Activated T-cell treated with anti-CD3 and anti-CD28 coated beads, Interleukin-2, amount 50 U/mL, for 48 hours (primary cell): ENCODE data around the gene ELP4.
"Not testable (repeated sequence)": the region's sequence is repeated elsewhere in the genome, so short reads cannot be mapped to it uniquely, and the experiment has no call there.

Source experiments
- DNase-seq, 2 experiments: peaks; one replicate each; pipeline ENCODE4 v3.0.0-alpha.2; 2020

The ELP4 gene

DNA sequence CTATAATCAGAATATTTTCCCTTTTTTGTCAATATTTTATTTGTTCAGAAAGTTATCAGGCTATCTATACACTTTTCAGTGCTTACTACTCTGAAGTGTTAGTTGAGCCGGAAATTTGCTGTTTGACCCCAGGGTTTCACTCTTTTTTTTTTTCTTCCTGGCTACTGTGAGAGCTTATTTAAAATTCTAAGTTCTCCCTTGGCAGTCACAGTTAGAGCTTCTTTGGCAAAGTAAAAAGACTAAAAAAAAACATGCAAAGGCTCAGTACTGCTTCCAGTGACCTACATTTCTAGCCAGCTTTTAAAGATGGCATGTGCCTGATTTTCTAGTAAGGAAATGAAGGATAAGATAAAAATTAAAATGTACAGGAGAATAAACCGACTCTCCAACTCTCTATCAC is 48.4 kb downstream of the ELP4 start:
- no peak for DNase-seq

DNA sequence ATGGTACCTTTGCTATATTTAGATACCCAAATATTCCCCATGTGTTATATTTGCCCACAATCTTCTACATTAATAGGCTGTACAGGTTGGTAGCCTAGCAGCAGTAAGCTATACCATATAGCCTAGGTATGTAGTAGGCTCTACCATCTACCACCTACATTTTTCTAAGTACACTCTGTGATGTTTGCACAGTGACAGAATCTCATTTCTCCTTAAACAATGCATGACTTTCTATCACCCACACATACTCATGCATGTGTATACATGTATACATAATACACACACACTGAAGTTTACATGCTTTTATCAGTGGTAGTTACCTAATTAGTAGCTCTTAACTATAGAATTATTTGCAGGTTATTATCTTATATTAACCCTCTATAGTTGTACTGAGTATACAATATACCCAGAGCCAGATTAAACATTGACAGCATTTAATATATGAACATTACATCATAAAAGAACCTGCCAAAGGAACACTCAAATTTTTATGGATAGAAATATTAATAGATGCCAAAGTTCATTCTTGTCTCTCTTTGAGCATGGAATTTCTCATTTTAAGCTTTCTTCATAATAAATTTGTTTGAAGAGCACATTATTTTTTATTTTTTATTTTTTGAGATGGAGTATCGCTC is 51.4 kb downstream of the ELP4 start:
- no peak for DNase-seq

DNA sequence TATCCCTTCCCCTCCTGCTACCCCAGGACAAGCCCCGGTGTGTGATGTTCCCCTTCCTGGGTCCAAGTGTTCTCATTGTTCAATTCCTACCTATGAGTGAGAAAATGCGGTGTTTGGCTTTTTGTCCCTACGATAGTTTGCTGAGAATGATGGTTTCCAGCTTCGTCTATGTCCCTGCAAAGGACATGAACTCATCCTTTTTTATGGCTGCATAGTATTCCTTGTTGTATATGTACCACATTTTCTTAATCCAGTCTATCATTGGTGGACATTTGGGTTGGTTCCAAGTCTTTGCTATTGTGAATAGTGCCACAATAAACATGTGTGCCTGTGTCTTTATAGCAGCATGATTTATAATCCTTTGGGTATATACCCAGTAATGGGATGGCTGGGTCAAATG is 55.0 kb downstream of the ELP4 start:
- not testable (repeated sequence) for DNase-seq

DNA sequence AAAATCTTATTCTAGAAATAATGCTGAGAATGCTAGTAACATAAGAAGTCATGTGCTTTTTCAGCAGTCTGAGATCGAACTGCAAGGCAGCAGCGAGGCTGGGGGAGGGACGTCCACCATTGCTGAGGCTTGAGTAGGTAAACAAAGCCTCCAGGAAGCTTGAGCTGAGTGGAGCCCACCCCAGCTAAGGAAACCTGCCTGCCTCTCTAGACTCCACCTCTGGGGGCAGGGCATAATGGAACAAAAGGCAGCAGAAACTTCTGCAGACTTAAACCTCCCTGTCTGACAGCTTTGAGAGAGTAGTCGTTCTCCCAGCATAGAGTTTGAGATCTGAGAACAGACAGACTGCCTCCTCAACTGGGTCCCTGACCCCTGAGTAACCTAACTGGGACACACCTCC is 64.6 kb downstream of the ELP4 start:
- DNase-seq, result not testable (repeated sequence)

DNA sequence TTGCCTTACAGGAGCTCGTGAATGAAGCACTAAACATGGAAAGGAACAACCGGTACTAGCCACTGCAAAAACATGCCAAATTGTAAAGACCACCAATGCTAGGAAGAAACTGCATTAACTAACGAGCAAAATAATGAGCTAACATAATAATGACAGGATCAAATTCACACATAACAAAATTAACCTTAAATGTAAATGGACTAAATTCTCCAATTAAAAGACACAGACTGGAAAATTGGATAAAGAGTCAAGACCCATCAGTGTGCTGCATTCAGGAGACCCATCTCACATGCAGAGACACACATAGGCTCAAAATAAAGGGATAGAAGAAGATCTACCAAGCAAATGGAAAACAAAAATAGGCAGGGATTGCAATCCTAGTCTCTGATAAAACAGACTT is 66.2 kb downstream of the ELP4 start:
- not testable (repeated sequence) for DNase-seq

DNA sequence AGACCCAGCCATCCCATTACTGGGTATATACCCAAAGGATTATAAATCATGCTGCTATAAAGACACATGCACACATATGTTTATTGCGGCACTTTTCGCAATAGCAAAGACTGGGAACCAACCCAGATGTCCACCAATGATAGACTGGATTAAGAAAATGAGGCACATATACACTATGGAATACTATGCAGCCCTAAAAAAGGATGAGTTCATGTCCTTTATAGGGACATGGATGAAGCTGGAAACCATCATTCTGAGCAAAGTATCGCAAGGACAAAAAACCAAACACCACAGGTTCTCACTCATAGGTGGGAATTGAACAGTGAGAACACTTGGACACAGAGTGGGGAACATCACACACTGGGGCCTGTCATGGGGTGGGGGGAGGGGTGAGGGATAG is 69.8 kb downstream of the ELP4 start:
- not testable (repeated sequence) for DNase-seq

DNA sequence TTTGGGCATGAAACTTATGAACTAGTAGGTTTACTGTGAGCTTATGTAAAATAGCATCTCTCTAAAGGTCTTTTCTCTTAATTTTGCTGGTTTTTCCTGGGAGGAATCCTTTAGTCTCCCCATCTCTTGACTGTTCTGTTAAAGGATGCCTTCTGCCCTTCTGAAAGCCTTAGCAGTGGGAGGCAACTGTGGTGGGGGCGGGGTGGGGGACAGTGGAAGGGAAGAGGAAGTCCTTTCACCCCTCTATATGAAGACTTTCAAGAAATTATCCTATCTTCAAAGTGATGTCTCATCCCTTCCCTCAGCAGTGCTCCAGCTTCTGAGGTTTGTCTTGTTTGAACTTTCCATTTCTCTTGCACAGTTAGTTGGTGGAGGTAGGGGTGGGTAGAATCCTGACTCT is 73.1 kb downstream of the ELP4 start:
- DNase-seq, result no peak

DNA sequence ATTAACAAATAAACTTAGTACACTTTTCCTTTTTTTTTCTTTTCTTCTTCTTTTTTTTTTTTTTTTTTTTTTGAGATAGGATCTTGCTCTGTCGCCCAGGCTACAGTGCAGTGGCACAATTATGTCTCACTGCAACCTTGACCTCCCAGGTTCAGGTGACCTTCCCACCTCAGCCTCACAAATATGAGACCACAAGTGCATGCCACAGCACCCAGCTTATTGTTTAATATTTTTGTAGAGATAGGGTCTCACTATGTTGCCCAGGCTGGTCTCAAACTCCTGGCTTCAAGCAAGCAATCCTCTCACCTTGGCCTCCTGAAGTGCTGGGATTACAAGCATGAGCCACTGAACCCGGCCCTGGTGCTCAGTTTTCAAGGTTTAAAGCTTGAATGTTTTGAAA is 88.9 kb downstream of the ELP4 start:
- no peak for DNase-seq

DNA sequence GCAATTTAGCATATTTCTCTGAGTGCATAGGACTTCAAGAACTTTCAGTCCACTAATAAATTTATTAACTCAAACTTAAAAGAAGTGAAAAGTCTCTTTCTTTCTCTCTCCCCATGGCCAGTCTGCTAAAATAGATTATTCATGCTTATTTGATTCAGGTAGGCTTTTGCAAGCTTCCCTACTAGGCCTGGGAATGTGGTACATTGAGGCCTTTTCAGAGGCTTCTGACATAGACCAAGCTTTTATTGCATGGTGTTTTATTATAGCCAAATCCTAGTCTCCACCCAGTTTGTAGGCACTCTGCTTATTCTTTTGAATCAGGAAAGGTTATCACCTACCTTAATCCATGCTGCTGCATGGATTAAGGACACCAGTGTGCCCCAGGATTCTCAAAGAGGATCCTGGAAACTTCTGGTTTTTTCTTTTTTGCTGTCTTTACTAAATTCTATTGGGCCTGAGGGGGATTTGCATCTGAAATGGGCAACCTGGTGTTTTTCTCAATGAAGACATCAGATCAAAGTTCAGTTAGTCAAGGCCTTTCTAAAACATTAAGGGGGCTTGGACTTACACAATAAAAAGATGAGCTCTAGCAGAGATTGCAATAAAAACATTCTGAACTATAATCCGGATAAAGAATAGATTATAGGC is 92.2 kb downstream of the ELP4 start:
- DNase-seq, result no peak

DNA sequence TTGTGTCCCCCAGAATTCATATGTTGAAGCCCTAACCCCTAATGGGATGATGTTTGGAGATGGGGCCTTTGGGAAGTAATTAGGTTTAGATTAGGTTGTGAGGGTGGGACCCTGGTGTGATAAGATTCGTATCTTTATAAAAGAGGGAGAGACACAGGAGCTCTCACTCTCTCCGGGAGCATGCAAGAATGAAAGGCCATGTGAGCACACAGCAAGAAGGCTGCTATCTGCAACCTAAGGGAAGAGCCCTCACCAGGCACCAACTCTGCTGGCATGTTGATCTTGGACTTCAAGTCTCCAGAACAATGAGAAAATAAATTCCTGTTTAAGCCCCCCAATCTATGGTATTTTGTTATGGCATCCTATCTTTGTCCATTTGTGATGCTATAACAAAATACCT is 97.3 kb downstream of the ELP4 start:
- no peak for DNase-seq

DNA sequence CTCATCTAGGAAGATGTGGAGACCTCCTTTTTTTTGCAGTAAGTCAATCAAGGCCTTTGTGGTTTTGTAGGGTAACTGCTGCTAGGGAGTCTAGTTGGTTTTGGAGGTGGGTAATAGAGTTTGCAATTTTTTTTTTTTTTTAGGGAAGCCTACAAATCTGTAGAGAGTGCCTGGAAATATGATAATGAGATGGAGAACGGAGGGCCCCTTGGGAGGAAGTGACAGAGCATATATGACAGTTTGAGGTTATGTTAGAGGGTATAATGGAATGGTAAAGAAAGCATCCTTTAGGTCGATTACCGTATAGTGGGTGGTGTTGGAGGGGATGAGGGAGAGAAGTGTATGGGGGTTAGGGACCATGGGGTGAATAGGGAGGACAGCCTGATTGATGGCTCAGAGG is 98.3 kb downstream of the ELP4 start:
- no peak for DNase-seq

DNA sequence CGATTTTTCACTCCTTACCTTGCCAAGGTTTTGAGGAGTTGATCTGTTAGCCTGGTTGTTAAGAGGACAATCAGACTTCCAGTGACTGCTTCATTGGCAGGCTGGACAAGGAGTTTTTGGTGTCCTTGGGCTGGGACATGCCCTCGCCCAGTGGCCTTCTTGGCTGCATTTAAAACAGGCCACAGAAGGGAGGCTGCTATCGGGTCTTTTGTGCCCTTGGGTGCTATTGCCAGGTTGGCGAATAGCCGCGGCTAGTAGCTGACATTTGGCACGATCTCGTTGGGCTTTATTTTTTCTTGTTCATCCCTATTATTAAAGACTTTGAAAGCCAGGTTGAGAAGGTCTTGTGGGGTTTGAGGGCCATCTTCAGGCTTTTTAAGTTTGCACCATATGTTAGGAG is 99.4 kb downstream of the ELP4 start:
- no peak for DNase-seq

DNA sequence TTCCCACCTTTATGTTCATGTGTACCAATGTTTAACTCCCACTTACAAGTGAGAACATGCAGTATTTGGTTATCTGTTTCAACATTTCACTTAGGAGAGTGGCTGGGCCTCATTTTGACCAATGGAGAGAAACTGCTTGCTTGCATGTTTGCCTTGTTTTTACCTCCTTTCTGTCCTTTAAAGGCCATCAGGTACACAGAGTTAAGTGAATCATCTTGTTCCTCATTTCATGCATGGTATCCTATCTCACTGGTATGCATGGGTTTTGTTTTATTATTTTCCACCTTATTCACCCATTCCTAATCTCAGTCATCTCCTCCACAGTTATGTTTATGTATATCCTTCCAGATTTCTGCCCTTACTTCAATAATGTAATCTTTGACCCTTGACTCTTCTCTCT is 101.0 kb downstream of the ELP4 start:
- DNase-seq, result no peak

DNA sequence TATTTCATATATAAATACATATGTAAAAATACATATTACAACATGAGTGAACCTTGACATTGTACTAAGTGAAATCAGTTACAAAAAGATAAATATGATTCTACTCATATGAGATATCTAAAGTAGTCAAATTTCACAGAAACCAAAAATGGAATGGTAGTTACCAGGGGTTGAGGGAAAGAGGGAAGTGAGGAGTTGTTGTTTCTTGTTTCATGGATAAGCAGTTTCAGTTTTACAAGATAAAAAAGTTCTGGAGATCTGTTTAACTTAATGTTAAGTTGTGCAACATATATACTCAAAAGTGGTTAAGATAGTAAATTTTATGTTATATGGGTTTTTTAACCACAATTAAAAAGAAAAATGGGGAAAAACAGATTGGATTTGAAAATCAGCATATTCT is 107.7 kb downstream of the ELP4 start:
- DNase-seq, result no peak

DNA sequence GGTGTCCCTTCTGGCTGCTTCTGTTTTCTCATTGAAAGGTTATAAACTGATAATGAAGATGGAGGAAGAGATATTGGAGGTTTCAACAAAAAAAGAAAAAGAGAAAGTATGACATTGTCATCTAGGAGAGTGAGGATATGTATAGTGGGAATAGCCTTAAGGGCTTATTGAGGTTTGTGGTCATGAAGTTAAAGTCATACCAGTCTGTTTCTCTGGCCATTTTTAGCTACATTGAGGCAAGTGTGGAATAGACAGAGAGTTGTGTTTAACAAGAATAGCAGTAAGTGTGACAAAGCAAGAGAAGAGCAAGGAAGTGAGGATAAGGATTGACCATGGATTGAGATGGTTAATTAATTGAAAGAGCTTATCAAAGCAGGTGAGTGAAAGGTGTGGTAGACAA is 110.4 kb downstream of the ELP4 start:
- DNase-seq, result no peak

DNA sequence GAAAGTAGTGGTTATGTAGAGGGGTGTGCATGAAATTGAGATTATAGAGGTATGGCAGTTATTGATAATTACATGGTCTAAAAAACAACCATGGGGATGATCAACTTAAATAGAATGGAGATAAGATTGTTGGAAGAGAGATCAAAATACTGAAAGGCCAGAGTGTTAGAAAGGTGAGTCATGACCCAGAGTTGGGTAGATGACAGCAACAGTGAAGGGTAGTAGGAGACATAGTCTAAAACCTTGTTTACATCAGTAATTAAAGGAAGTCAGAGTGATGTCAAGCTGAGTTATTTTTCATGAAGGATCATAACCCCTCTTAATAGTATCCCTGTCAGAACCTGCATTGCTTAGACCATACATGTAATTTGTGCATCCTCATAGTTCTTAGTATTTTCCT is 110.9 kb downstream of the ELP4 start:
- no peak for DNase-seq

DNA sequence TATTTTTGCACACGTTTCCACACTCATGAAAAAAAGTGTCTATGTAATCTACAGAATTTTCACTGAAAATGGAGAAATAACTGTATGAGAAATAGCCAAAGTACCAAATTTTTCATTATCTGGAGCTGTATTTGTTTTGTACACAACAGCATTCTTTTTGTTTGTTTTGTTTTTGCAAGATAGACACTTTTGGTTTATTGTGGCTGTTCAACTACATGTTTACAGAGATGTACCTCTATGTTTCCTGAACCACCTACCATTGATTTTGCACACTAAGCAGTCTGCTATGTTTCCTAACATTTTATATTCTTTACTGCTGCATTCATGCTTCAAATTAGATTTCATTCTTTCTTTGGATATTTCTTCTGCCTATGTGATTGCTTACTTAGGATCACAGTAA is 116.3 kb downstream of the ELP4 start:
- no peak for DNase-seq

DNA sequence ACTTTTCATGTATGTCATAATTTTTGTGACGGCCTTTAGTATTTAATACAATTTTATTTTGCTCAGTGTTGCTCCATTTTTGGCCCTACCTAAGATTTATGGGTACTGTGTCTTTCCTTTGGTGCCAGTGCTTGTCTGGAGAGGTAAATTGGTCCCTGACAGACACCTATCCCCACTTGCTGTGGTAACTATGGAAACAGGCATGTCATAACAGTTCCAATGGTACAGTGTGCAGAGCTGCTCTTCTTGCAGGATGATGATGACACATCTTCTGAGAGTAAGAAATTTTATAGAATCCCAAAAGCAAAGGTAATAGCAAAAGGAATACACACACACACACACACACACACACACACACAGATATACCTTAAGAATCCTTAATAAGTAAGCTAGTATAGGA is 118.5 kb downstream of the ELP4 start:
- DNase-seq, result no peak

DNA sequence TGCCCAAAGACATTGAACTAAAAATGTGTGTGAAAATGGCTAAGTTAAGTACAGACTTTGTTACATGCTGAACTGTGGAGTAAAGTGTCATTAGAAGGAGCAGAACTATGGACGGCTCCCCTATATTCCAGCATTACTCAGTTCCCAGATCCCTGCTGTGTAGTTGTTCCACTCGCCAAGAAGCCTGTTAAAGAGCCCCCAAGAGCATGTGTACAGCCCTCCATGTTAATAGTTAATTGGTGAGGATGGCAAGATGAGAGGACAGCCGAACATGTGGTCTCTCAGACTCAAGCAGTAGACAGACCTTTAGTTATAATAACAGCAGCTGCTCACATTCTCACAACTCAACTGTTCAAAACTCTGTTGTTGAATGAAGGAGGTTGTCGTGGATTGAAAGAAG is 127.4 kb downstream of the ELP4 start:
- no peak for DNase-seq

DNA sequence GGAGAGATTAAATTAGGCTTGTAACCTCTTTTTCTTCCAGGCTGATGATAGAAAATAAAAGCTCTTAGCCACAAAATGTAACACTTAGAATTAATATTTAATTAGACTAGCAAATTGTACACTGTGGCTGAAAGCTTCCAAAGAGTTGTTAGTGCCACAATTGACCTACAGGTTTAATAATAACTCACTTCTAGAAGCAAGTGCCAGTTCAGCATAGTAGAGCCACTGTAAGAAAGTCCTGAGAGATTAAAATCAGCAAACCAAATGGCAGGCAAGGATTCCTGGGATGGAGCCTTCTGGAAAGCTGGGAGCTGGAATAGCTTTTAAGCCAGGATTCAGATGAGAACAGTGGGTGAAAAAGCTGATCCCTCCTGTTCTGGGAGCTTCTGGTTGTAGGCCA is 131.0 kb downstream of the ELP4 start:
- no peak for DNase-seq

DNA sequence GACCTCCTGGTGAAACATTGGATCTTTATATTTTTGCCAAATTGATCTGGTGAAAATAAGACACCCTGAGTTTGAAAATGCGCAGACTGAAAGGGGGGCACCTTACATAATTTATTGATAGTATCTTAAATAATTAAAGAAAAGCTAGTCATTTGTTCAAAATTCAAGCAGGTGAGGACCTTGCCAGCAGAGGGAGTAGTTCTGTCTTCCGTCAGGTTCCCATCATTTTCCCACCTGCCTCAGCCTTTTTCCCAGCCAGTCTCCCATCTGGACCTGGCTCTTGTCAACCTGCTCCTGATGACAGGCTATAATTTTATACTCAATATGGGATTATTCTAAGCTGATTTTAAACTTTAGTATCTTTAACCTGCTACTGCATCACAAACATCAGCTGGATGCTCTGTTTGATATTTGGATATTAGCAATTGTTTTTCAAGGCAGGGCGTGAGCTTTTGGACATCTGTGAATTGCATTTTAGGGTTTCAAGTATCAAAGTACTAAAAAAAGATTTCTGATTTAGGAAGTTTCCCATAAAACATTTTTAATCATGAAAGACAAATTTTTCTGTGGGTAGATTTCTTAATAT is 132.0 kb downstream of the ELP4 start:
- DNase-seq, result no peak

DNA sequence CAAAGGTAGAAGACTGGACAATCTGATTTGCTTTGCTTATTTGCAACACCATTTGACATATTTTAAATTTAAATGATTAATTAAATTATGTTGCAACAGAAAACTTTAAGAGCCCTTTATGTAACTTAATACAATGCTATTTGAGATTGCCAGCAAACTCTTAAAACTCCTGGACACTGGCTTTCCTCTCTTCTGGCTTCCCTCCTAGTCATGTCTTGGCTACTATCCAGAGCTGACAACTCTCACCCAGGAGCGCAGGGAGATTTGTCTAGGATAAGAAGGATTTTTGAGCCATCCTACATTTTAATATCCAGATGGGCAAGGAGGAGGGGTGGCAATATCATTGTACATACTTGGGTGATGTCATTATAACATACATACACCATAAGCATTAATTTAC is 134.3 kb downstream of the ELP4 start:
- no peak for DNase-seq

DNA sequence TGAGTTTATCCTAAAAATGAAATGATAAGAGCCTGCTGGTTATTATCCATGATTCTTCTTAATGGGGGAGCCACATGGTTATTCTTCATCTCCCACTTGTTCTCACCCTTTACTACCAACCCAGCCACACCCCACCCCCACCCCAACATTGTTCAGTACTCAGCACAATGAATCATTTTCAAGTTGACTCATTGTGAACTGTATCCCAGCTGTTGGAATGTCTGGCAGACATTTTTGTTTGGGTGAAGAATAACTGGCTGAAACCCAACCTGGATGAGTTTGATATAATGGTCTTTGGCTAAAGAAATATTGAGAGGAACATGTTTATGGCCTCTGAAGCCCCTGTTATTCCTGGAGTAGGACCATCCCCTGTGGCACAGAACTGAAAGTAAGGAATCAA is 136.2 kb downstream of the ELP4 start:
- DNase-seq, result no peak

DNA sequence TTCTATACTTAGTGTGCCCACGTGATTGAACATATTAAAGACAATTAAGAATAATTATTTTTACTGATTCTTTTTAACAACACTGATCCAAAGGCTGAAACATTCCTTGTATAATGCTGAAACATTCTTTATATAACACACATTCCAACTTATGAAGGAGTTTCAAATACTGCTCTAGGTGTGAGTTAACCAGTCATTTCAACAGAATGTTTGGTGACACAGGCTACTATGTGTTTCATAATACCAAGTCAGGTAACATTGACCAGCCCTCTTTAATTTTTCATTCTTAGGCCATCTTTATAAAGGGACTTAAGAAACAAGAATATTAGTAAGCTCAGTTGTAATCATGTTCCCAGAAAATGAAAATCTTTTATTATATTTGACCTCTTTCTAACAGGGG is 136.6 kb downstream of the ELP4 start:
- no peak for DNase-seq
